HG03039 (cell line): Measurements from ENCODE around the gene PPBP.
"Not testable (repeated sequence)": the region's sequence is repeated elsewhere in the genome, so short reads cannot be mapped to it uniquely, and the experiment has no call there.

Experiments used
- ATAC-seq: cut with Tn5 transposase; IDR thresholded peaks from one replicate; pipeline ENCODE4 v1.9.1; 2021; ENCODE audit warnings: mild to moderate bottlenecking, moderate library complexity; ENCODE audit not compliant: unreplicated experiment

PPBP gene

GRCh38 chr4:73998040-73999011, 10.3 kb upstream of the PPBP start, which contains the start of gene CXCL5:
CXCL5 (minus strand) TSS chr4:73998677; CDS start chr4:73998581, 96 bp downstream.
- ATAC-seq = no peak

- no peak for ATAC-seq
Measured at GRCh38 chr4:73992050-73992449, 4.1 kb upstream of the PPBP start.

- ATAC-seq = no peak
Measured at GRCh38 chr4:73991742-73992000, 3.7 kb upstream of the PPBP start.

- ATAC-seq = no peak
Measured at GRCh38 chr4:73990988-73991741, 3.2 kb upstream of the PPBP start.

GRCh38 chr4:73989928-73990327, 1.9 kb upstream of the PPBP start:
- no peak for ATAC-seq

- no peak for ATAC-seq
Measured at GRCh38 chr4:73989031-73989430, 1.0 kb upstream of the PPBP start.

- no peak for ATAC-seq
Measured at GRCh38 chr4:73985528-73985852, 2.5 kb downstream of the PPBP start.

DNA sequence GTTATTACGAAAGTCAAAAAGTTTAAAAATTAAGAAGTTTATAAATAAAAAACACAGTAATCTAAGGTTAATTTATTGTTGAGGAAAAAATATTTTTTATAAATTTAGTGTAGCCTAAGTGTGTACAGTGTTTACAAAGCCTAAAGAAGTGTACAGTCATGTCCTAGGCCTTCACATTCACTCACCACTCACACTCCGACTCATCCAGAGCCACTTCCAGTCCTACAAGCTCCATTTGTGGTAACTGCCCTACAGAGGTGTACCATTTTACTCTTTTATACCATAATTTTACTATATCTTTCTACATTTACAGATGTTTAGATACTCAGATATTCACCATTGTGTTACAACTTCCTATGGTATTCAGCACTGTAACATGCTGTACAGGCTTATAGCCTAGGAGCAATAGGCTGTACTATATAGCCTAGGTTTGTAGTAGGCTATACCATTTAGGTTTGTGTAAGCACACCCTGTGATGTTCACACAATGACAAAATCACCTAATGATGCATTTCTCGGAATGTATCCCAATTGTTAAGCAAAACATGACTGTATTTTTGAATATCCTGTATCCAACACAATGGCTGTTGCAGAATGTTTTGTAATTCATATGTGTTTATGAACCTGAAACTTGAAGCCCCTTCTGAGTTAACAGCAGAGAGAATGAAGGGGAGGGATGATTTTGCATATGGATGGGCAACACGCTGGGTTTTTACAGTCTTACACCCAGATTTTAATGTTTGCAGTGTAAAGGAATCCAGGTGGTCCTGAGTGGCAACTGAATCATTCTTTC, 3.1 kb downstream of the PPBP start:
- ATAC-seq = no peak

DNA sequence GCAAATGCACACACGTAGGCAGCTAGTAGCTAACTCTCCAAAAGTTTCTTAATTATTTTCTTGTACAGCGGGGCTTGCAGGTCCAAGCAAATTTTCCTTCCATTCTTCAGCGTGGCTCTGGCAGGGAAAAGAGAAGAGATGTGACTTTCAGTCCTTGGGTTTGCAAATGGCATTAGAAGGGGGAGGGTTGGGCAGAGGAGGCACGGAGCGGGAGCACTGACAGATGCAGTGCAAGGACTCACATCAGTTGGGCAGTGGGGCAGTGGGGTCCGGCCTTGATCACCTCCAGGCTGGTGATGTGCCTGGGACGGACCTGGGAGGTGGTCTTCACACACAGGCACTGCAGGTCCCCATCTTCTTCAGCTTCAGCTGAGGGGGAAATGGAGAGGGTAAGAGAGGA, 6.8 kb downstream of the PPBP start:
- ATAC-seq = not testable (repeated sequence)

- no peak for ATAC-seq
Measured at GRCh38 chr4:73979407-73979957, 8.5 kb downstream of the PPBP start.

GRCh38 chr4:73978886-73979285, 9.1 kb downstream of the PPBP start:
- no peak for ATAC-seq

GRCh38 chr4:73976716-73977115, 11.3 kb downstream of the PPBP start:
- ATAC-seq = no peak

- no peak for ATAC-seq
Measured at GRCh38 chr4:73976217-73976616, 11.8 kb downstream of the PPBP start.

GRCh38 chr4:73974352-73974751, 13.6 kb downstream of the PPBP start:
- ATAC-seq = no peak

- ATAC-seq = no peak
Measured at GRCh38 chr4:73970945-73971344, 17.0 kb downstream of the PPBP start.

- no peak for ATAC-seq
Measured at GRCh38 chr4:73970011-73970410, 18.0 kb downstream of the PPBP start.

DNA sequence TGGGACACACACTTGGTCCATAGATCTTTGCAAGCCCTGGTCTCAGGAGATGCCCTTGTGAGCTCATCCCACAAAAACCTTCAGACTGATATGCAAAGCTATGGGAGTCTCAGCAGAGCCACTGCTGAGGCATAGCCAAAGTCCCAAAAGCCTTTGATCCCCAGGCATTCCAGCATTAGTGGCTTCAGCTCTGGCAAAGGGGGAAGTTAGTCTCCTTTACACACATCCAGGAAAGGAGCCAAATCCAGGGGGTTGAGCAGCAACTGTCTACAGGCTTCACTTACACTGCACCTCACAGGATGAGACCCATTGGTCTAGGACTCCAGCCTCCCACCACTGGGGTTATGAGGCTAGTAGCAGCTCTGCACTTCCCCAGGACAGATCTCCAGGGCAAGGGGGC, 20.1 kb downstream of the PPBP start:
- no peak for ATAC-seq

GRCh38 chr4:73964862-73965611, 23.0 kb downstream of the PPBP start:
- no peak for ATAC-seq

- no peak for ATAC-seq
Measured at GRCh38 chr4:73962724-73963123, 25.3 kb downstream of the PPBP start.

GRCh38 chr4:73959041-73959440, 28.9 kb downstream of the PPBP start:
- not testable (repeated sequence) for ATAC-seq
